Left ventricle myocardium inferior (tissue), 1 donor: ENCODE measurements around the gene DTD1. TPM values are rescaled to one million over a fixed set of nuclear protein-coding genes. Genes with fewer than 3 reads are reported as not detected.
"Not testable (repeated sequence)": the region's sequence is repeated elsewhere in the genome, so short reads cannot be mapped to it uniquely, and the experiment has no call there.

Source experiments
- DNase-seq: peaks from one replicate; pipeline ENCODE4 v3.0.0-alpha.2; 2020
- H3K27ac ChIP-seq: fragments of 200-600 bp; replicated peaks from 2 replicates; pipeline ENCODE4 v1.8.0; 2021
- H3K27me3 ChIP-seq: fragments of 200-600 bp; 2 replicates; pipeline ENCODE4 v1.8.0; 2021; ENCODE audit warnings: low read depth
- H3K36me3 ChIP-seq: fragments of 200-600 bp; 2 replicates; pipeline ENCODE4 v1.8.0; 2021
- H3K4me1 ChIP-seq: fragments of 200-600 bp; 2 replicates; pipeline ENCODE4 v1.8.0; 2021
- H3K4me3 ChIP-seq: fragments of 200-600 bp; 2 replicates; pipeline ENCODE4 v1.8.0; 2021; ENCODE audit warnings: mild to moderate bottlenecking, moderate library complexity
- H3K9me3 ChIP-seq: fragments of 200-600 bp; replicated peaks from 2 replicates; pipeline ENCODE4 v1.8.0; 2021
- intact Hi-C: fragments of 100-400 bp; cut with micrococcal nuclease; formaldehyde crosslinking; loops from one replicate; pipeline ENCODE4 v1.11.0; 2022
- total RNA-seq: library from RNA; stranded (reverse); fragmentation: NEBNext Ultra II Directional; extraction: Animal tissue kit (Norgen Biotek cat#: 25700); gene quantifications from one replicate; pipeline ENCODE4 v1.2.1, GENCODE V29; 2021
- TF ChIP-seq, protein P1 (sequence below): fragments of 200-600 bp; IDR thresholded peaks from 2 replicates; pipeline ENCODE4 v1.8.0; 2021; ENCODE audit warnings: antibody characterized with exemption, mild to moderate bottlenecking, borderline replicate concordance
- donor health status: DM: no; HTN: yes; CAD: no; lungs with severe emphysema.

DTD1 gene
- total RNA-seq, 1 donor from 2014 or later: 12.2 TPM

DNA sequence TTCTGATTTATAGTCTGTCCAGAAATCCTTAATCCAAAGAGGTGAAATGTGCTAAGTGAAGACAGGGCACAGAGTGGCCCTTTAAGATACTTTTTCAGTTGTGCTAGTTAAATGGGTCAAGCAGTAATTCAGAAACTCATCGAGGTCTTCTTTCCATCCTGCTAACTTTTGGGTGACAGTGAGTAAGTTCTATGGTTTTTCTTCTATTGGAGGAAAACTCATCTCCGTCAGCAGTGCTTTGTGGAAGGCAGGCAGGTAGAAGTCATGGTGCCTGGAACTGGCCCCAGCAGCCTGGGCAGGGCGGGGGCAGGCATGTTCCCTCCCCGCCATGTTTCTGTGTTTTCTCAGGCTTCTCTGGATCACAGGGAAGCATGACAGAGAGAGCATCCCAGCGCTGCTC, 159.2 kb downstream of the DTD1 start:
- no peak overlapping the region for H3K4me3 ChIP-seq
- no peaks in the 10 kb centered on the region for H3K4me1 ChIP-seq
- H3K27me3 ChIP-seq: no peaks in the 10 kb centered on the region
- TF ChIP-seq, protein P1, sequence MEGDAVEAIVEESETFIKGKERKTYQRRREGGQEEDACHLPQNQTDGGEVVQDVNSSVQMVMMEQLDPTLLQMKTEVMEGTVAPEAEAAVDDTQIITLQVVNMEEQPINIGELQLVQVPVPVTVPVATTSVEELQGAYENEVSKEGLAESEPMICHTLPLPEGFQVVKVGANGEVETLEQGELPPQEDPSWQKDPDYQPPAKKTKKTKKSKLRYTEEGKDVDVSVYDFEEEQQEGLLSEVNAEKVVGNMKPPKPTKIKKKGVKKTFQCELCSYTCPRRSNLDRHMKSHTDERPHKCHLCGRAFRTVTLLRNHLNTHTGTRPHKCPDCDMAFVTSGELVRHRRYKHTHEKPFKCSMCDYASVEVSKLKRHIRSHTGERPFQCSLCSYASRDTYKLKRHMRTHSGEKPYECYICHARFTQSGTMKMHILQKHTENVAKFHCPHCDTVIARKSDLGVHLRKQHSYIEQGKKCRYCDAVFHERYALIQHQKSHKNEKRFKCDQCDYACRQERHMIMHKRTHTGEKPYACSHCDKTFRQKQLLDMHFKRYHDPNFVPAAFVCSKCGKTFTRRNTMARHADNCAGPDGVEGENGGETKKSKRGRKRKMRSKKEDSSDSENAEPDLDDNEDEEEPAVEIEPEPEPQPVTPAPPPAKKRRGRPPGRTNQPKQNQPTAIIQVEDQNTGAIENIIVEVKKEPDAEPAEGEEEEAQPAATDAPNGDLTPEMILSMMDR: no peak
- DNase-seq: no peak
- no peaks in the 10 kb centered on the region for H3K9me3 ChIP-seq
- H3K27ac ChIP-seq: no peak overlapping the region
- intact Hi-C loops: no loop called here
- H3K36me3 ChIP-seq: peaks cover 21% of the 10 kb centered on the region

DNA sequence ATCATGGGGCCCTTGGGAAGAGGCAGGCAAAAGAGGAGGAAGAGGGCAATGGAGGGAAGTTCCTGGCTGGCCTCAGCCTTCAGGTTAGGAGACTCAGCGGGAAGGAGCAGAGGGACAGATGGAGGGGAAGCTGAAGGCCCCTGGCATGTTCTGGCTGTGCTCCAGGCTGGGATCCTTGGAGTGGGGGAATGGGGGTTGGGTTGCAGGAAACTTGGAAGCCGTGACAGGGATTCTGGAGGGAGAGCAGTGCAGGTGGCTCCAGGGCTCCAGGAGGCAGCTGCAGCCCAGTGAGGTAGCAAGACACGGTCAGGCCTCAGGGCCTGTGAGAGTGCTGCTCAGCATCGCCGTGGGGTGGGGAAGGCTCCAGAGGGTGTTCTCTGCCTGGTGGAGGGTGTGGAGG, 161.1 kb downstream of the DTD1 start:
- H3K27me3 ChIP-seq: no peaks in the 10 kb centered on the region
- intact Hi-C loops: no loop called here
- H3K4me1 ChIP-seq: no peaks in the 10 kb centered on the region
- H3K9me3 ChIP-seq: no peaks in the 10 kb centered on the region
- no peak overlapping the region for H3K27ac ChIP-seq
- H3K4me3 ChIP-seq: no peak overlapping the region
- TF ChIP-seq, protein P1: no peak
- no peak for DNase-seq
- H3K36me3 ChIP-seq: peaks cover 21% of the 10 kb centered on the region

GRCh38 chr20:18749528-18749927, 161.7 kb downstream of the DTD1 start:
- Histone ChIP-seq H3K36me3 (peaks cover 19% of the 10 kb centered on the region), H3K4me1 (no peaks in the 10 kb centered on the region), H3K27me3 (no peaks in the 10 kb centered on the region), H3K9me3 (no peaks in the 10 kb centered on the region), H3K27ac (no peak overlapping the region), H3K4me3 (no peak overlapping the region)
- no peak for DNase-seq
- intact Hi-C loops: no loop called here
- TF ChIP-seq, protein P1: no peak

GRCh38 chr20:18750735-18751134, 162.9 kb downstream of the DTD1 start:
- H3K36me3 ChIP-seq: peaks cover 7% of the 10 kb centered on the region
- no peak for DNase-seq
- H3K4me1 ChIP-seq: no peaks in the 10 kb centered on the region
- H3K27me3 ChIP-seq: no peaks in the 10 kb centered on the region
- TF ChIP-seq, protein P1: no peak
- H3K4me3 ChIP-seq: no peak overlapping the region
- no peaks in the 10 kb centered on the region for H3K9me3 ChIP-seq
- intact Hi-C loops: no loop called here
- H3K27ac ChIP-seq: no peak overlapping the region

- H3K27ac ChIP-seq: no peak overlapping the region
- H3K27me3 ChIP-seq: no peaks in the 10 kb centered on the region
- intact Hi-C loops: no loop called here
- no peaks in the 10 kb centered on the region for H3K36me3 ChIP-seq
- TF ChIP-seq, protein P1: no peak
- no peaks in the 10 kb centered on the region for H3K4me1 ChIP-seq
- no peak for DNase-seq
- no peak overlapping the region for H3K4me3 ChIP-seq
- H3K9me3 ChIP-seq: no peaks in the 10 kb centered on the region
Measured at GRCh38 chr20:18754030-18754652, 166.3 kb downstream of the DTD1 start.

DNA sequence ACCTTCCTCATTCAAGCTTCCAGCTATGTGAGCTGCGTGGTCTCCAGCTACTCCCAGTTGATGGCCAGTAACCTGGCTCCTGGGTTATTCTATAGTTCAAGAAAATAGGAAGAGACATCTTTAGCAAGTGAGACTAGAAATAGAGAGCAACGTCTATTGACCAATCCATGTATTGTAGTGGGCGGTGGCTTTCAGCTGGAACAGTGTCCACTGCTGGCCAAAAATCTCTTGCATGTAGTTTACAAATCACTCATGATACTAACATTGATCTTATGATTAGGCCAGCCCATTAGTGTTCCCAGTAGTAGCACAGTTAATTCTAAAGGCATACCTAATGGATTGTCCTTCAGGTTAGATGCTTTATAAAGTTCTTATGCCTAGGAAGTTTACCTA, 166.8 kb downstream of the DTD1 start:
- intact Hi-C loops: no loop called here
- Histone ChIP-seq H3K4me3 (no peak overlapping the region), H3K9me3 (no peaks in the 10 kb centered on the region), H3K36me3 (no peaks in the 10 kb centered on the region), H3K27ac (no peak overlapping the region), H3K27me3 (no peaks in the 10 kb centered on the region), H3K4me1 (no peaks in the 10 kb centered on the region)
- TF ChIP-seq, protein P1: no peak
- DNase-seq: no peak

GRCh38 chr20:18760852-18761251, 173.0 kb downstream of the DTD1 start:
- H3K9me3 ChIP-seq: peaks cover 13% of the 10 kb centered on the region
- H3K36me3 ChIP-seq: peaks cover 19% of the 10 kb centered on the region
- not testable (repeated sequence) for H3K27me3 ChIP-seq, DNase-seq, H3K4me1 ChIP-seq, H3K4me3 ChIP-seq, H3K27ac ChIP-seq
- intact Hi-C loops: loop anchor here (10.0 kb wide), 1 partner anchor 56 kb away; no protein-coding TSS in a partner anchor
